GM12878 (cell line): ENCODE measurements around the gene WDR11. TPM values are rescaled to one million over a fixed set of nuclear protein-coding genes. Genes with fewer than 3 reads are reported as not detected.

Experiments
- BCLAF1 ChIP-seq: fragments of 450-650 bp; IDR thresholded peaks from 2 replicates; pipeline ENCODE4 v1.6.1; 2017; ENCODE audit warnings: antibody characterized with exemption, mild to moderate bottlenecking, moderate library complexity
- BHLHE40 ChIP-seq, 2 experiments: fragments of 450-650 bp in 1 of 2; IDR thresholded peaks; 2 replicates each; pipeline ENCODE4 v1.6.1; 2011 to 2017; ENCODE audit warnings: low read depth in 2 of 2, borderline replicate concordance in 1 of 2, improper control_type of control experiment in 1 of 2, low read length in 1 of 2, mild to moderate bottlenecking in 1 of 2
- BRCA1 ChIP-seq: IDR thresholded peaks from 2 replicates; pipeline ENCODE4 v1.6.1; 2011; ENCODE audit warnings: low read depth, low read length, improper control_type of control experiment
- CEBPB ChIP-seq, 2 experiments: fragments of 150-350 bp in 1 of 2; IDR thresholded peaks; 2 replicates each; pipeline ENCODE4 v1.6.1; 2012 to 2014; ENCODE audit warnings: low read depth in 2 of 2, low read length in 2 of 2, borderline replicate concordance in 1 of 2, inconsistent platforms in 1 of 2
- CREB1 ChIP-seq: IDR thresholded peaks from 2 replicates; pipeline ENCODE4 v1.6.1; 2012; ENCODE audit warnings: low read depth, mild to moderate bottlenecking, inconsistent platforms
- CTCF ChIP-seq, 3 experiments: IDR thresholded peaks in 2 of 3; conservative IDR thresholded peaks in 1 of 3; 2 replicates each; pipeline ENCODE4 v1.5.1; 2011; ENCODE audit warnings: low read depth in 3 of 3, low read length in 3 of 3, mild to moderate bottlenecking in 3 of 3, control low read depth in 2 of 3, moderate library complexity in 2 of 3, inconsistent platforms in 1 of 3, mixed read lengths in 1 of 3; ENCODE audit not compliant: control insufficient read depth in 2 of 3, insufficient read depth in 1 of 3; ENCODE audit errors: extremely low read depth in 1 of 3
- ESRRA ChIP-seq: IDR thresholded peaks from 2 replicates; pipeline ENCODE4 v1.6.1; 2012; ENCODE audit warnings: mild to moderate bottlenecking, low read length, improper control_type of control experiment
- IRF3 ChIP-seq: fragments of 450-650 bp; IDR thresholded peaks from 2 replicates; pipeline ENCODE4 v1.6.1; 2014; ENCODE audit warnings: mild to moderate bottlenecking
- JUND ChIP-seq: IDR thresholded peaks from 2 replicates; pipeline ENCODE4 v1.6.1; 2012; ENCODE audit warnings: low read depth, mild to moderate bottlenecking, low read length, improper control_type of control experiment, moderate library complexity
- KDM1A ChIP-seq: fragments of 200-600 bp; sonication (generic); IDR thresholded peaks from 2 replicates; pipeline ENCODE4 v1.6.1; 2016; ENCODE audit warnings: borderline replicate concordance
- RAD51 ChIP-seq: fragments of 450-650 bp; IDR thresholded peaks from 2 replicates; pipeline ENCODE4 v1.6.1; 2016; ENCODE audit warnings: moderate library complexity, mild to moderate bottlenecking, inconsistent platforms
- SIX5 ChIP-seq: IDR thresholded peaks from 2 replicates; pipeline ENCODE4 v1.6.1; 2011; ENCODE audit warnings: mild to moderate bottlenecking, low read depth, low read length, moderate library complexity; ENCODE audit not compliant: severe bottlenecking
- SKIL ChIP-seq: fragments of 450-650 bp; IDR thresholded peaks from 2 replicates; pipeline ENCODE4 v1.6.1; 2017; ENCODE audit warnings: mild to moderate bottlenecking, low read depth, inconsistent platforms; ENCODE audit not compliant: poor library complexity, severe bottlenecking
- SREBF1 ChIP-seq: IDR thresholded peaks from 2 replicates; pipeline ENCODE4 v1.6.1; 2012; ENCODE audit warnings: mild to moderate bottlenecking, low read length
- STAT3 ChIP-seq: IDR thresholded peaks from 2 replicates; pipeline ENCODE4 v1.6.1; 2011; ENCODE audit warnings: low read depth, low read length, improper control_type of control experiment
- WRNIP1 ChIP-seq: IDR thresholded peaks from 2 replicates; pipeline ENCODE4 v1.6.1; 2011; ENCODE audit warnings: low read depth, low read length, improper control_type of control experiment, borderline replicate concordance
- ZNF207 ChIP-seq: fragments of 450-650 bp; IDR thresholded peaks from 2 replicates; pipeline ENCODE4 v1.6.1; 2014; ENCODE audit warnings: antibody characterized with exemption, mild to moderate bottlenecking, borderline replicate concordance
- polyA plus RNA-seq, 11 experiments: library from polyadenylated mRNA; depleted of rRNA in 4 of 11; unstranded in 6 of 11; stranded (reverse) in 5 of 11; fragments of >200 nt; fragmentation: Nextera tagmentation in 4 of 11; fragmentation: Illumina TruSeq in 1 of 11; extraction: Ambion mirVana in 4 of 11; extraction: Trizol in 1 of 11; gene quantifications; 1 replicate in 1 of 11; 2 replicates in 10 of 11; pipeline versions ENCODE4 v1.2.1 to v1.2.3, GENCODE V29; 2011 to 2016; ENCODE audit warnings: inconsistent platforms in 2 of 11, missing spikeins in 2 of 11, low read depth in 1 of 11
- total RNA-seq, 4 experiments: library from RNA; depleted of rRNA in 3 of 4; stranded (reverse); fragments of >200 nt in 3 of 4; fragmentation: Illumina TruSeq in 1 of 4; extraction: Trizol in 1 of 4; gene quantifications; 2 replicates each; pipeline versions ENCODE4 v1.2.1 to v1.2.3, GENCODE V29; 2013 to 2021
- TF ChIP-seq, protein P1 (sequence below): IDR thresholded peaks from 2 replicates; pipeline ENCODE4 v1.6.1; 2011; ENCODE audit warnings: mild to moderate bottlenecking, low read depth, low read length, moderate library complexity; ENCODE audit not compliant: insufficient replicate concordance

Gene WDR11
- total and polyA plus RNA-seq, 10 of the 15 experiments (the other 5 are each of a cell fraction or from before 2014, with no cell fraction given): 21.3 to 132 (median 42.6) TPM

GRCh38 chr10:120850911-120851865, at the start of gene WDR11 (continued):
- no peak for TF ChIP-seq CTCF (IDR thresholded peaks at IDR 0.05 in 2 of 3, conservative IDR thresholded peaks at IDR 0.05 in 1 of 3; ENCODE audit: control insufficient read depth in 2 of 3, extremely low read depth in 1 of 3, insufficient read depth in 1 of 3, low read depth in 3 of 3, low read length in 3 of 3)
- TF ChIP-seq JUND: peak; percentile 21; the same call in 1 of the 2 replicates
- peak; percentile 61; the same call in 1 of the 2 replicates for TF ChIP-seq BCLAF1
- no peak; the same call in 1 of the 2 replicates for TF ChIP-seq SREBF1
- no peak for TF ChIP-seq IRF3
- TF ChIP-seq KDM1A: no peak
- no peak for TF ChIP-seq RAD51
- TF ChIP-seq SIX5: peak; percentile 69
- peak; percentile 28 to 71; a peak in 3 of 4 replicates for TF ChIP-seq BHLHE40 (IDR thresholded peaks at IDR 0.05; ENCODE audit: borderline replicate concordance in 1 of 2, low read depth in 2 of 2, low read length in 1 of 2)
- no peak for TF ChIP-seq CEBPB (IDR thresholded peaks at IDR 0.05; ENCODE audit: borderline replicate concordance in 1 of 2, low read depth in 2 of 2, low read length in 2 of 2)
- TF ChIP-seq ZNF207: peak; percentile 93; the same call in 1 of the 2 replicates
- TF ChIP-seq, protein P1, sequence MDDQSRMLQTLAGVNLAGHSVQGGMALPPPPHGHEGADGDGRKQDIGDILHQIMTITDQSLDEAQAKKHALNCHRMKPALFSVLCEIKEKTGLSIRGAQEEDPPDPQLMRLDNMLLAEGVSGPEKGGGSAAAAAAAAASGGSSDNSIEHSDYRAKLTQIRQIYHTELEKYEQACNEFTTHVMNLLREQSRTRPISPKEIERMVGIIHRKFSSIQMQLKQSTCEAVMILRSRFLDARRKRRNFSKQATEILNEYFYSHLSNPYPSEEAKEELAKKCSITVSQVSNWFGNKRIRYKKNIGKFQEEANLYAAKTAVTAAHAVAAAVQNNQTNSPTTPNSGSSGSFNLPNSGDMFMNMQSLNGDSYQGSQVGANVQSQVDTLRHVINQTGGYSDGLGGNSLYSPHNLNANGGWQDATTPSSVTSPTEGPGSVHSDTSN: no peak
- 0 out of 2 replicates have a peak, but pooled peaks have one; percentile 42 for TF ChIP-seq STAT3
- peak; percentile 91; the same call in 1 of the 2 replicates for TF ChIP-seq WRNIP1
- 0 out of 2 replicates have a peak, but pooled peaks have one; percentile 59 for TF ChIP-seq ESRRA
- TF ChIP-seq CREB1: peak; percentile 64
- TF ChIP-seq BRCA1: no peak
- TF ChIP-seq SKIL: no peak
